ENCODE measurements around the gene CYP19A1.

DNA sequence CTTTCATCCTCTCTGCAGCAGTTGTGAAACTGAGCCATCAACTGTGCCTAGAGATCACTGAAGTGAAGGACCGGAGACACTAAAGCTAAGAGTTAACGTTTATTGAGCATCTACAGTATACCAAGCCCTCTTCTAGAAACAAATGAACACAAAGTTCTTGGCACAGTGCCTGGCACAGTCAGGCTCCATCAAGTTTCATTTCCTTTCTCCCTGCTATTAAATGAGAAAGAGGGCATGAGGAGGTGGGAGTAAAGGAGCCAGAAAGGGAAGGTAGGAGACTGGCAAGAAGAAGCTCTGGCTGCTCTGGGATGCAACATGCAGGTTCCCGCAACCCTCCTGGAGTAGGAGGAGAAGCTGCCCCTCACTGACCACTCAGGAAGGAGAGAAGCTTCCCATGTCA, 30.6 kb downstream of the CYP19A1 start:
- TF ChIP-seq, protein P1, sequence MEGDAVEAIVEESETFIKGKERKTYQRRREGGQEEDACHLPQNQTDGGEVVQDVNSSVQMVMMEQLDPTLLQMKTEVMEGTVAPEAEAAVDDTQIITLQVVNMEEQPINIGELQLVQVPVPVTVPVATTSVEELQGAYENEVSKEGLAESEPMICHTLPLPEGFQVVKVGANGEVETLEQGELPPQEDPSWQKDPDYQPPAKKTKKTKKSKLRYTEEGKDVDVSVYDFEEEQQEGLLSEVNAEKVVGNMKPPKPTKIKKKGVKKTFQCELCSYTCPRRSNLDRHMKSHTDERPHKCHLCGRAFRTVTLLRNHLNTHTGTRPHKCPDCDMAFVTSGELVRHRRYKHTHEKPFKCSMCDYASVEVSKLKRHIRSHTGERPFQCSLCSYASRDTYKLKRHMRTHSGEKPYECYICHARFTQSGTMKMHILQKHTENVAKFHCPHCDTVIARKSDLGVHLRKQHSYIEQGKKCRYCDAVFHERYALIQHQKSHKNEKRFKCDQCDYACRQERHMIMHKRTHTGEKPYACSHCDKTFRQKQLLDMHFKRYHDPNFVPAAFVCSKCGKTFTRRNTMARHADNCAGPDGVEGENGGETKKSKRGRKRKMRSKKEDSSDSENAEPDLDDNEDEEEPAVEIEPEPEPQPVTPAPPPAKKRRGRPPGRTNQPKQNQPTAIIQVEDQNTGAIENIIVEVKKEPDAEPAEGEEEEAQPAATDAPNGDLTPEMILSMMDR (IDR thresholded peaks at IDR 0.05; ENCODE audit: low read depth, low read length, poor library complexity, severe bottlenecking) = no peak
- TF ChIP-seq EZH2phosphoT487 (IDR thresholded peaks at IDR 0.05; ENCODE audit: borderline replicate concordance, low read length) = no peak
